GDM1 (cell line): ENCODE data around the gene MREG.

Source experiments
- DNase-seq: peaks from one replicate; lab custom pipeline; 2025; lab: John Stamatoyannopoulos, UW

The MREG gene

GRCh38 chr2:215918901-215919599, 94.3 kb downstream of the MREG start:
- DNase-seq: no peak

GRCh38 chr2:215917953-215918620, 95.3 kb downstream of the MREG start:
- no peak for DNase-seq

- no peak for DNase-seq
Measured at GRCh38 chr2:215915441-215915840, 97.9 kb downstream of the MREG start.

- no peak for DNase-seq
Measured at GRCh38 chr2:215914777-215915165, 98.6 kb downstream of the MREG start.

GRCh38 chr2:215914054-215914776, 99.1 kb downstream of the MREG start:
- DNase-seq: no peak

GRCh38 chr2:215912299-215912842, 101.0 kb downstream of the MREG start:
- DNase-seq: no peak

GRCh38 chr2:215911301-215912085, 101.9 kb downstream of the MREG start:
- no peak for DNase-seq

GRCh38 chr2:215910180-215910579, 103.2 kb downstream of the MREG start:
- no peak for DNase-seq

- no peak for DNase-seq
Measured at GRCh38 chr2:215907147-215907546, 106.2 kb downstream of the MREG start.

GRCh38 chr2:215906458-215906857, 106.9 kb downstream of the MREG start:
- DNase-seq: no peak

- DNase-seq: no peak
Measured at GRCh38 chr2:215905691-215906090, 107.7 kb downstream of the MREG start.

- no peak for DNase-seq
Measured at GRCh38 chr2:215904101-215904500, 109.2 kb downstream of the MREG start.

- DNase-seq: no peak
Measured at GRCh38 chr2:215903203-215903602, 110.1 kb downstream of the MREG start.

GRCh38 chr2:215901796-215902195, 111.6 kb downstream of the MREG start:
- no peak for DNase-seq

- DNase-seq: peak; percentile 26
Measured at GRCh38 chr2:215900843-215901242, 112.5 kb downstream of the MREG start.

GRCh38 chr2:215900203-215900611, 113.1 kb downstream of the MREG start:
- no peak for DNase-seq

GRCh38 chr2:215899141-215900074, 113.9 kb downstream of the MREG start:
- no peak for DNase-seq

GRCh38 chr2:215898363-215898762, 115.0 kb downstream of the MREG start:
- DNase-seq: no peak

- DNase-seq: no peak
Measured at GRCh38 chr2:215896921-215897320, 116.4 kb downstream of the MREG start.

GRCh38 chr2:215895330-215895729, 118.0 kb downstream of the MREG start:
- no peak for DNase-seq
